Endothelial cell of umbilical vein (primary cell): Measurements from ENCODE around the gene ZDHHC14. TPM values are rescaled to one million over a fixed set of nuclear protein-coding genes. Genes with fewer than 3 reads are reported as not detected.

ENCODE experiments used
- BruUV-seq: library from RNA; stranded (reverse); fragments of 400-500 nt; replicated peaks from 2 replicates; lab custom pipeline; 2021; lab: Mats Ljungman, UMichigan
- CTCF ChIA-PET: fragments of 300-600, 350-600 bp; sonication (Branson Sonifier 250); formaldehyde crosslinking; loops from one replicate; lab custom pipeline; 2021; ENCODE audit warnings: antibody characterized with exemption, inconsistent platforms; lab: Charles Lee
- POLR2A ChIA-PET: fragments of 300-600, 350-600 bp; sonication (Branson Sonifier 250); formaldehyde crosslinking; loops from one replicate; lab custom pipeline; 2021; ENCODE audit warnings: antibody characterized with exemption, inconsistent platforms; lab: Charles Lee
- DNase-seq: peaks from one replicate; pipeline ENCODE4 v3.0.0-alpha.2; 2011; ENCODE audit warnings: low read depth, low spot score
- FAIRE-seq: peaks from 2 replicates; lab custom pipeline; 2011; peaks lifted over from hg19 to GRCh38; lab: Jason Lieb, UNC
- H2AFZ ChIP-seq: 2 replicates; pipeline ENCODE4 v1.6.0; 2012; ENCODE audit warnings: low read depth, low read length, control low read depth, inconsistent platforms
- H3K27ac ChIP-seq: 2 replicates; pipeline ENCODE4 v1.5.1; 2011; ENCODE audit warnings: low read depth, mild to moderate bottlenecking, control low read depth, low read length, moderate library complexity; ENCODE audit not compliant: insufficient read depth
- H3K27me3 ChIP-seq, 2 experiments: 2 replicates each; pipeline versions ENCODE4 v1.6.0 to v1.6.1; 2011; ENCODE audit warnings: low read length in 2 of 2, mixed read lengths in 1 of 2; ENCODE audit not compliant: control insufficient read depth in 2 of 2, insufficient read depth in 2 of 2
- H3K36me3 ChIP-seq, 2 experiments: 2 replicates in 1 of 2; 3 replicates in 1 of 2; pipeline ENCODE4 v1.5.1; 2011; ENCODE audit warnings: low read length in 2 of 2, mild to moderate bottlenecking in 1 of 2, moderate library complexity in 1 of 2; ENCODE audit not compliant: control insufficient read depth in 2 of 2, insufficient read depth in 2 of 2; ENCODE audit errors: extremely low read depth in 1 of 2
- H3K4me1 ChIP-seq: 3 replicates; pipeline ENCODE4 v1.5.1; 2011; ENCODE audit warnings: mild to moderate bottlenecking, low read length; ENCODE audit not compliant: control insufficient read depth, insufficient read depth; ENCODE audit errors: extremely low read depth
- H3K4me2 ChIP-seq: 2 replicates; pipeline ENCODE4 v1.6.1; 2011; ENCODE audit warnings: low read length, control low read depth, mixed read lengths; ENCODE audit not compliant: insufficient read depth
- H3K4me3 ChIP-seq, 3 experiments: fragments of 200-600 bp in 1 of 3; sonication (generic), shearing (Covaris generic) in 1 of 3; replicated peaks in 1 of 3; 2 replicates each; pipeline ENCODE4 v1.5.1; 2011 to 2016; ENCODE audit warnings: control low read depth in 3 of 3, low read length in 3 of 3, mild to moderate bottlenecking in 2 of 3, inconsistent platforms in 1 of 3, low read depth in 1 of 3, moderate library complexity in 1 of 3; ENCODE audit not compliant: insufficient read depth in 1 of 3
- H3K79me2 ChIP-seq: 2 replicates; pipeline ENCODE4 v1.6.0; 2012; ENCODE audit warnings: low read length, inconsistent platforms; ENCODE audit not compliant: control insufficient read depth, insufficient read depth
- H3K9ac ChIP-seq: replicated peaks from 2 replicates; pipeline ENCODE3; 2011; ENCODE audit warnings: low read length, control low read depth; ENCODE audit not compliant: insufficient read depth; ENCODE audit errors: extremely low read depth
- H3K9me1 ChIP-seq: replicated peaks from 3 replicates; pipeline ENCODE4 v1.6.0; 2011; ENCODE audit warnings: mild to moderate bottlenecking, low read length; ENCODE audit not compliant: control insufficient read depth, insufficient read depth; ENCODE audit errors: extremely low read depth
- H3K9me3 ChIP-seq: replicated peaks from 2 replicates; pipeline ENCODE4 v1.5.1; 2012; ENCODE audit warnings: low read length, inconsistent platforms; ENCODE audit not compliant: control insufficient read depth, insufficient read depth
- H4K20me1 ChIP-seq: replicated peaks from 2 replicates; pipeline ENCODE3; 2011; ENCODE audit warnings: mild to moderate bottlenecking, low read length; ENCODE audit not compliant: control insufficient read depth, insufficient read depth; ENCODE audit errors: extremely low read depth
- EZH2 ChIP-seq: IDR thresholded peaks from 2 replicates; pipeline ENCODE4 v1.6.1; 2012; ENCODE audit warnings: borderline replicate concordance, low read depth, mild to moderate bottlenecking, moderate library complexity, low read length, inconsistent platforms; ENCODE audit not compliant: severe bottlenecking
- FOS ChIP-seq: IDR thresholded peaks from 2 replicates; pipeline ENCODE4 v1.6.1; 2011; ENCODE audit warnings: mild to moderate bottlenecking, low read length, moderate library complexity, borderline replicate concordance; ENCODE audit not compliant: insufficient read depth
- GATA2 ChIP-seq: IDR thresholded peaks from 2 replicates; pipeline ENCODE4 v1.7.0; 2011; ENCODE audit warnings: low read depth, mild to moderate bottlenecking, moderate library complexity, mixed read lengths, low read length; ENCODE audit not compliant: insufficient read length, insufficient read depth
- JUN ChIP-seq: IDR thresholded peaks from 2 replicates; pipeline ENCODE4 v1.6.1; 2011; ENCODE audit warnings: borderline replicate concordance, low read depth; ENCODE audit not compliant: insufficient read length, insufficient read depth
- MYC ChIP-seq: IDR thresholded peaks from one replicate; pipeline ENCODE4 v1.6.1; 2011; ENCODE audit warnings: mild to moderate bottlenecking, low read depth, low read length
- POLR2A ChIP-seq: IDR thresholded peaks from 2 replicates; pipeline ENCODE4 v1.6.1; 2012; ENCODE audit warnings: low read depth, mild to moderate bottlenecking, control low read depth, low read length
- POLR2AphosphoS5 ChIP-seq: IDR thresholded peaks from 2 replicates; pipeline ENCODE4 v1.6.1; 2012; ENCODE audit warnings: low read depth, mild to moderate bottlenecking, control low read depth, low read length, moderate library complexity; ENCODE audit not compliant: insufficient read depth
- dilution Hi-C: fragments of 300-500 bp; cut with MboI; formaldehyde crosslinking; loops from one replicate; pipeline ENCODE4 v1.15.0; 2019; ENCODE audit warnings: low sequenced_read_pairs; ENCODE audit not compliant: extremely low pct_ligation_motif_present
- intact Hi-C: fragments of 100-400 bp; cut with micrococcal nuclease; formaldehyde crosslinking; loops from one replicate; pipeline ENCODE4 v1.10.0; 2022
- polyA plus RNA-seq, 4 experiments: library from polyadenylated mRNA; depleted of rRNA in 3 of 4; stranded (reverse) in 3 of 4; unstranded in 1 of 4; fragments of >200 nt; gene quantifications; 2 replicates each; pipeline versions ENCODE4 v1.2.1 to v1.2.3, GENCODE V29; 2011 to 2012; ENCODE audit warnings: missing spikeins in 1 of 4
- total RNA-seq: library from RNA; stranded (reverse); gene quantifications from 2 replicates; pipeline ENCODE4 v1.2.3, GENCODE V29; 2021
- TF ChIP-seq, protein P1 (sequence below), 2 donors: IDR thresholded peaks; 1 replicate in 1 of 2; 2 replicates in 1 of 2; pipeline ENCODE4 v1.5.1; 2011; ENCODE audit warnings: low read length in 2 of 2, mild to moderate bottlenecking in 2 of 2, moderate library complexity in 2 of 2, control low read depth in 1 of 2, inconsistent platforms in 1 of 2, low read depth in 1 of 2; ENCODE audit not compliant: insufficient read depth in 1 of 2; ENCODE audit errors: extremely low read depth in 1 of 2
- TF ChIP-seq, protein P2 (sequence below): IDR thresholded peaks from 2 replicates; pipeline ENCODE4 v1.6.1; 2011; ENCODE audit not compliant: insufficient read depth, insufficient read length

The ZDHHC14 gene
- total and polyA plus RNA-seq, 2 donors (not counting 3 experiments of a cell fraction or from before 2014, with no cell fraction given), result 23.0 to 25.6 TPM

DNA sequence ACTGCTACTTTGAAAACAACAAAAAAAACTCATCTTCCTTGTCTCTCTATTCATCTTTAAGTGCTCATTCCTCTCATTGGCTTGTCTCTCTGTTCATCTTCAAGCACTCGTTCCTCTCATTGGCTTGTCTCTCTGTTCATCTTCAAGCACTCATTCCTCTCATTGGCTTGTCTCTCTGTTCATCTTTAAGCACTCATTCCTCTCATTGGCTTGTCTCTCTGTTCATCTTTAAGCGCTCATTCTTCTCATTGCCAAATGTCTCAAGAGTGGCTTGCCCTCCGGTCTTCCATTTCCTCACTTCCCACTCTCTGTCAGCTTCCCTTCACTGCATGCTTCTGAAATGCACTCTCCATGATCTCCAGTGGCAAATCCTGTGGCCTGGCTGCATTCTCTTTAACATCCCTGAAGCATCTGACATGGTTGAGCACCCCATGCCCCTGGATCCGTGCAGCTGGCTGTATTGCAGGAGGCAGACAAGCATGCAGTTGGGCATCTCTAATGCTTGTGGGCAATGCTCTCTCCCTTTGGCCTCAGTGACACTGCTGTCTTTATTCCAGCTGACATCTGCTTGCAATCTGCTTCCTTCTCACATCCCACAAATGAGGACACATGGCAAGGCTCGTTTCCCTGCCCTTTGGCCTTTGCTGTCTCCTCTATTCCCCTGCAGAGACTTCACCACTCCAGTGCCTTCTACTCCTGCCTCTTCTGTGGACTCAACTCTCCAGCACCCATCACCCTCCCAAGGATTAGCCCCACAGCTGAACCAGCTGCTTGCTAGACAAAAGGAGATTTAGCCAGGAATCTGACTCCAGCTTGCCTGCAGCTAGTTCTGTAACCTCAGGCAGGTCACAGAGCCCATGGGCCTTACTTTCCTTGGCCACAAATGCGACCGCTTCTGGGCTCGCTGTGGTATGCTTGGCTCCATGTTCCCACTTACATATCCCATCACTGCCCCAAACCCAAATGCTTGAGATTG, 298.9 kb downstream of the ZDHHC14 start:
- dilution Hi-C loops, result no loop called here
- H3K27me3 ChIP-seq, result peaks cover 0 to 3% of the 10 kb centered on the region in 2 experiments
- BruUV-seq, result no TSS peak
- intact Hi-C loops, result no loop called here
- H3K9ac ChIP-seq, result no peak overlapping the region
- H4K20me1 ChIP-seq, result no peaks in the 10 kb centered on the region
- H3K79me2 ChIP-seq, result no peaks in the 10 kb centered on the region
- H3K27ac ChIP-seq, result no peak overlapping the region
- no peak for TF ChIP-seq EZH2
- TF ChIP-seq POLR2A, result no peak
- TF ChIP-seq POLR2AphosphoS5, result no peak
- TF ChIP-seq FOS, result no peak
- TF ChIP-seq, protein P1, sequence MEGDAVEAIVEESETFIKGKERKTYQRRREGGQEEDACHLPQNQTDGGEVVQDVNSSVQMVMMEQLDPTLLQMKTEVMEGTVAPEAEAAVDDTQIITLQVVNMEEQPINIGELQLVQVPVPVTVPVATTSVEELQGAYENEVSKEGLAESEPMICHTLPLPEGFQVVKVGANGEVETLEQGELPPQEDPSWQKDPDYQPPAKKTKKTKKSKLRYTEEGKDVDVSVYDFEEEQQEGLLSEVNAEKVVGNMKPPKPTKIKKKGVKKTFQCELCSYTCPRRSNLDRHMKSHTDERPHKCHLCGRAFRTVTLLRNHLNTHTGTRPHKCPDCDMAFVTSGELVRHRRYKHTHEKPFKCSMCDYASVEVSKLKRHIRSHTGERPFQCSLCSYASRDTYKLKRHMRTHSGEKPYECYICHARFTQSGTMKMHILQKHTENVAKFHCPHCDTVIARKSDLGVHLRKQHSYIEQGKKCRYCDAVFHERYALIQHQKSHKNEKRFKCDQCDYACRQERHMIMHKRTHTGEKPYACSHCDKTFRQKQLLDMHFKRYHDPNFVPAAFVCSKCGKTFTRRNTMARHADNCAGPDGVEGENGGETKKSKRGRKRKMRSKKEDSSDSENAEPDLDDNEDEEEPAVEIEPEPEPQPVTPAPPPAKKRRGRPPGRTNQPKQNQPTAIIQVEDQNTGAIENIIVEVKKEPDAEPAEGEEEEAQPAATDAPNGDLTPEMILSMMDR (IDR thresholded peaks at IDR 0.05; ENCODE audit: extremely low read depth in 1 of 2, insufficient read depth in 1 of 2, low read depth in 1 of 2, low read length in 2 of 2), result no peak
- TF ChIP-seq JUN, result no peak
- no peak for TF ChIP-seq GATA2
- TF ChIP-seq MYC, result no peak
- TF ChIP-seq, protein P2, sequence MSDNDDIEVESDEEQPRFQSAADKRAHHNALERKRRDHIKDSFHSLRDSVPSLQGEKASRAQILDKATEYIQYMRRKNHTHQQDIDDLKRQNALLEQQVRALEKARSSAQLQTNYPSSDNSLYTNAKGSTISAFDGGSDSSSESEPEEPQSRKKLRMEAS, result no peak
- ChIA-PET CTCF (interaction anchor here (0.8 to 1.4 kb wide), 3 partner anchors 194 to 375 kb away, joined by 3 to 4 read pairs (median 3); no protein-coding TSS in a partner anchor), POLR2A (no interaction called here)
- no peak overlapping the region for H3K4me3 ChIP-seq
- FAIRE-seq, result no peak
- no peaks in the 10 kb centered on the region for H3K4me1 ChIP-seq
- no peaks in the 10 kb centered on the region for H3K9me1 ChIP-seq
- no peak overlapping the region for H2AFZ ChIP-seq
- H3K9me3 ChIP-seq, result no peaks in the 10 kb centered on the region
- H3K36me3 ChIP-seq, result no peaks in the 10 kb centered on the region
- no peak for DNase-seq
- no peak overlapping the region for H3K4me2 ChIP-seq
